Cerebellar cortex (tissue), 1 donor: ENCODE data around the gene MROH8.
"Not testable (repeated sequence)": the region's sequence is repeated elsewhere in the genome, so short reads cannot be mapped to it uniquely, and the experiment has no call there.

Experiments
- DNase-seq: peaks from one replicate; pipeline ENCODE4 v3.0.0-alpha.2; 2015; ENCODE audit warnings: low spot score

Gene MROH8

DNA sequence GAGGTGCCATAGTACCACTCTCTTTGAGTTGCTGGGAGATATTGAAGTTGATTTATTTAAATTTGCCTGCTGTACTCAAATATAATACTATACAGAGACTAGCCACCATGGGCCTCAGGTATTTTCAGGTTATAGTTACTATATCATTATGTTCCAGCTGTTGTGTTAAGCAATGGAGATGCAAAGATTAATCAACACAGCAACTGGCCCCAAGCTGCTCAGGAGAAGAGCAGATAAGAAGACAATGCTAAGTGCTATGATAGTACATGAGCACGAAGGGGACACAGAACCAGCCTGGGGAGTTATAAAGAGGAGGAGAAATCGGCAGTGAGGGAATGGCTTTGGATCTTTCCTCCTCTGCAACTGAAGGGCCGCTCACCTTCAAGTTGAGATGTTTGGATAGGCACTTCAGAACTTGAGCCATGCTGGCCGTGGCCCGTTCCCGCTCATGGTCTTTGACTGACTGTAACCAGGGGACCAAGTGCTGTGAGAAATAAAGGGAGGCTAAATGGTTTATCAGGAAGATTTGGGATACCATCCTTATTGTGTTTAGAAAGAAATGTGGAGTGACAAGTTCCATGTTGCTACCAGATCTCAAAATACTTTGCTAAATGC is 24.6 kb downstream of the MROH8 start:
- no peak for DNase-seq

DNA sequence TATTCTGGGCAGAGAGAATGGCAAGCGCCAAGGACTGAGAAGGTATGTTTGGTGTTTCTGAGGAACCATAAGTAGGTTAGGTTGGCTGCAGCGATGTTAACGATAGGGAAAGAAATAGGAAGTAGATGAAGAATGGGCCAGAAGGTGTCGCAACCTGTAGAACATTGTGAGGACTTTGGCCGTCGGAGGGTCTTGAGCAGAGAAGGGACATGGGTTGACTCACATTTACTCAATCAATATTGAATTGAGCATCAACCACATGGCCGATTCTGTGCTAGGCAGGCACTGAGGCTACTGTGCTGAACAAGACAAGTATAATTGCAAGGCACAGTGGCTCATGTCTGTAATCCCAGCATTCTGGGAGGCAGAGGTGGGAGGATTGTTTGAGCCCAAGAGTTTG is 27.1 kb downstream of the MROH8 start:
- no peak for DNase-seq

DNA sequence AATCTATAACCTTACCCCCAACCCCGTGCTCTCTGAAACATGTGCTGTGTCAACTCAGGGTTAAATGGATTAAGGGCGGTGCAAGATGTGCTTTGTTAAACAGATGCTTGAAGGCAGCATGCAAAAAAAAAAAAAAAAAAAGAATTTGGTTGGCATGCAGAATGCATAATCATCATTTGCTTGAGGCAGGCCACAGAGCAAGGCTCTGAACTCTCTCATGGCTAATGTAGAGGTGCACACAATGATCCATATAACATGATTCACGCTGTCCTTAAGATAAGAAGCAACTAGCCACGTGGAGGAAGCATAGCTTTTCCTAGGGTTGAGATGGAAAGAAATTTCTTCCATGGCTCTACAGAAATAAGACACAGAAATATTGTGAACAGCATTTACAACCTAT is 27.8 kb downstream of the MROH8 start:
- DNase-seq: no peak

DNA sequence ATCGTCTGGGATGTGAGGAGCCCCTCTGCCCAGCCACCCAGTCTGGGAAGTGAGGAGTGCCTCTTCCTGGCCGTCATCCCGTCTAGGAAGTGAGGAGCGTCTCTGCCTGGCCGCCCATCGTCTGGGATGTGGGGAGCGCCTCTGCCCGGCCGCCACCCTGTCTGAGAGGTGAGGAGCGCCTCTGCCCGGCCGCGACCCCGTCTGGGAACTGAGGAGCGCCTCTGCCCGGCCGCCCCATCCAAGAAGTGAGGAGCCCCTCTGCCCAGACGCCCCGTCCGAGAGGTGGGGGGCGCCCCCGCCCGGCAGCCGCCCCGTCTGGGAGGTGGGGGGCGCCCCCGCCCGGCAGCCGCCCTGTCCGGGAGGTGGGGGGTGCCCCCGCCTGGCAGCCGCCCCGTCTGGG is 28.5 kb downstream of the MROH8 start:
- DNase-seq: not testable (repeated sequence)

DNA sequence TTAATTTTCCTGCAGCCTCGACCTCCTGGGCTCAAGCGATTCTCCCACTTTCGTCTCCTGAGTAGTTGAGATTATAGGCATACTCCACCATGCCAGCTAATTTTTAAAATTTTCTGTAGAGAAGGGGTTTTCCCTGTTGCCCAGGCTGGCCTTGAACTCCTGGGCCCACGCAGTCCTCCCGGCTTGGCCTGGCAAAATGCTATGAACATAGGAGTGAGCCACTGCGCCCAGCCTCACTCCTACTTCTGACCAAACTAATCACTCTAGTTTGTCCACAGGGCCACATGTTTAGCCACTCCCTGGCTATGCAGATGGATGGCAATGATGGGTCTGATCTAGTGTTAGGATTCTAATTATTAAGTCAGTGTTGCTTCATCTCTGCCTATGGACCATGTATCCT is 32.1 kb downstream of the MROH8 start:
- DNase-seq: no peak

DNA sequence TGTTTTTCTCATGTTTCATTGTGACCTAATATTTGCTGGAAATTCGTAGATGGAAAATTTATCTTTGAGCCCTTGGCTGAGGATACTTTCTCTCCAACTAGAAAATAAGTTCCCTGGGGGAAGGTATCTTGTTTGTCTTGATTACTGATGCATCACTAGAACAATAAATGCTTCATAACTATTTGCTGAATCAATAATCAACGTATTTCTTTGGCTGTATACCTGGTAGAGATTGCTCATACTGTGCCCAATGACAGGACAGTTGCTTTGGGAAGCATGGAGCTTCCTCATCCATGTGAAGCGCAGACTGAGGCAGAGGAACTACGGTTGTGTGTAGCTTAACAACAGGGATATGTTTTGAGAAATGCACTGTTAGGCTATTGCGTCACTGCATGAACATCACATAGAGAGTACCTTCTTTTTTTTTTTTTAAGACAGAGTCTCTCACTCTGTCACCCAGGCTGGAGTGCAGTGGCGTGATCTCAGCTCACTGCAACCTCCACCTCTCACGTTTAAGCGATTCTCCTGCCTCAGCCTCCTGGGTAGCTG is 34.4 kb downstream of the MROH8 start:
- DNase-seq: no peak

DNA sequence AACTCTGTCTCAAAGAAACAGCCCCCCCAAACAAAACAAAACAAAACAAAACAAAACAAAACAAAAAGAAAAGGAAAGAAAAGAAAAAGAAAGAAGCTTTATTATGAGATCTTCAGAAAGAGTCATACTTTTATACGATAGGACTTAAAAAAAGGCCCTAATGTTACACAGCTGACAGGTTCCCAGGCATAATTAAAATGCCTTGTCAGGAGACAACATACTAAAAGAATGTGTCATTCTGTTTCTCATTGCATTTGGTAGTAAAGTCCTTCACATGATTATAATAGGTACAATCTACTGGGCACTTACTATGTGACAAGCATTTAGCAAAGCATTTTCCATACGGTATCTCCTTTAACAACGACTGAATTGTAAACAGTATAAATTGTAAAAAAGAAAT is 36.6 kb downstream of the MROH8 start:
- no peak for DNase-seq

DNA sequence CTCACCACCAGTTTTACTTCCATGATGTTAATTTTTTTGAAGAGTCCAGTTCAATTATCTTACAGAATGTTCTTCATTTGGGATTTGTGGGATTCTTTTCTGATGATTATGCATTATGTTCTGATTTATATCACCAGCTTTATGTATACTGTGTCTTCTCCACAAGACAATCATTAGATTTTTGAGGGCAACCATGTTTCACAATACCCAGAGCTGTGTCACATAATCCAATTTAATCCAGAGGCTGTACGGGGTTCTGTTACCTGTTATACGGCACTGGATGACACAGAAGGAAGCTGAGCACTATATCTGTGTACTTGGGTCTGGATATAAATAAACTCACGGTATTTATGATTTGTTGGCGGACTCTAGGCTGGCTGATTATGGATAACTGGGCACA is 41.8 kb downstream of the MROH8 start:
- DNase-seq: no peak

DNA sequence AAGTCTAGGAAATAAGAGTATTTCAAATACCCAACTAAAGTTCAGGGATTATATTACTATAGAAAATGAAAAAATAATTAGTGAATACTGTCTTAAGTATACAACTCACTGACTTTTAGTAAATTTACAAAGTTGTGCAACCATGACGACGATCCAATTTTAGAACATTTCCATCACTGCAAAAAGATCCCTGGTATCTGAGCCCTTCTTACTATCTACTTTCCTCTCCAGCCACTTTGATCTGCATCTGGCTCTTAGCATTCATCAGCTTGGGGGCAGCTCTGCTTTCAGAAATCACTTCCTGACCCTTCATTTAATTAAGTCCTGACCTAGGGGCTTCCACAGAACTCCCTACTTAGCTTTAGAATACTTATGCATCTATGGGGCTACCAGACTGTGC is 45.4 kb downstream of the MROH8 start:
- no peak for DNase-seq

DNA sequence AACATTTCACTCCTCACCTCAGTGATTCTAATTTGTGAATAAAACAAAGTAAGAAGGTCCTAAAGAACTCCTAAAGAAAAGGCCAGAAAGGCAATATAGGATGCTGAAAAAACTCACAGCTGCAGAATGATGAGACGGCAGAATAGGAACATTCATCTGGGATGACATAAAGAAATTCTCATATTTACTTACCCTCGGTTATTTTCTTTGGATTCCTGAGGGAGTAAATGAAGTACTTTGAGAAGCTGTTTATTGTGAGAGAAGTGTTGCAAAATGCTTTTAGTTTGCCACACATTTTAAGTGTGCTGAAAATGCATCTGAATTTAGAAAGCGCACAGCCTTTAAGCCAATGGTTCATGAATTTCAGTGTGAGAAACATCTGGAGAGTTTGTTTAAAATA is 47.9 kb downstream of the MROH8 start:
- no peak for DNase-seq

DNA sequence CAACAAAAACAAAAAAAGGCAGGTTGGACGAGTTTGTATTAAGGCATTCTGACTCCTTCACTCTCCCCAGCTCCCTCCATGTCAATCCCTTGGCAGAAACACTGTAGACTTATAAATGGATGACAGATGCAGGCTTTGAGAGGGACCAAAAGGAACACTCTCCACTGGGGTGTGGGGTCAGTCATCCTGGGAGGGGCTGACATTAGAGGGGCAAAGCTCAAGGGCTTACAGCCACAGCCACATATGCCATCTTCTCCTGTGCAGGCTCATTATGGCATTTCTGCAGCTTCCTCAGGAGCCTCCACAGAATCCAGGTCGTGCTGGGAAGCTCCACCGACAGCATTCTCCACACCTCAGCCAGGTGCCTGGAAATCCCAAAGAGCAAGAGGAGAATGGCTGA is 50.5 kb downstream of the MROH8 start:
- no peak for DNase-seq

DNA sequence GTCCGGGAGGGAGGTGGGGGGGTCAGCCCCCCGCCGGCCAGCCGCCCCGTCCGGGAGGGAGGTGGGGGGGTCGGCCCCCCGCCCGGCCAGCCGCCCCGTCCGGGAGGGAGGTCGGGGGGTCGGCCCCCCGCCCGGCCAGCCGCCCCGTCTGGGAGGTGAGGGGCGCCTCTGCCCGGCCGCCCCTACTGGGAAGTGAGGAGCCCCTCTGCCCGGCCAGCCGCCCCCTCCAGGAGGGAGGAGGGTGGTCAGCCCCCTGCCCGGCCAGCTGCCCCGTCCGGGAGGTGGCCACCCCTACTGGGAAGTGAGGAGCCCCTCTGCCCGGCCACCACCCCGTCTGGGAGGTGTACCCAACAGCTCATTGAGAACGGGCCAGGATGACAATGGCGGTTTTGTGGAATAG is 53.1 kb downstream of the MROH8 start:
- DNase-seq: not testable (repeated sequence)

DNA sequence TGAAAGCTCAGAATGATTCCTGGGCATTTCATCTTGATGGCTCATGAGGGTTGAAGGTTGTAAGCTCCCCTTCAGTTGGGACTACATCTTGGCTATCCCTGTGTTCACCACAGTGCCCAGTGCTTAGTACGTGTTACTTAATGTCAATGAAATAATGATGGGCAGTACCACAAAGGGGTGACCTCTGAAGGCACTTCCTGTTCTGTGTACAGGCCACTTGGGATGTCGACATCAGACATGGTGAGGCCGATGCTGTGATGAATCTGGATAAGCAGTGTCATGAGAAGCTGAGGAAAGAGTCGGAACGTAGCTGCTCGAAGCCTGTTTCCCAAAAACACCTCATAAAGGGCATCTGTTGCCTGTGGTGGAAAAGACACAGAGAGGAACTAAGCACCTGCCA is 55.9 kb downstream of the MROH8 start:
- no peak for DNase-seq

DNA sequence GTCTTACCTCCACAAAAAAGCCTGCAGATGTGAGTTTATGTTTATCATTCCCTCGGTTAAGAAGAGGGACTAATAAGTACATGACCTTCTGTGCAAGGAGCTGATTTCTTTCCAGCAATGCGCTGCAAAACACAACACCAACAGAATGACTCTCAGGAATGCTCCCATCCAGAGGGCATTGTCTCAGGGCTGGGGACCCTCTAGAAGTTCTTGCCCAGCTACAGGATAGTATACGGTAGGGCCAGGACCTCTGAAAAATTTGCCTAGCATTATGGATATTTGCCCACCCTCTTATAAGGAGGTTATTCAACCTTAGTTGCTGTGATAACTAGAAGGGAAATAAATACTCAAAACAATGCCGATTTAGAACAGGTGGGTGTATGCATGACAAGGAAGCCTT is 58.9 kb downstream of the MROH8 start:
- no peak for DNase-seq

DNA sequence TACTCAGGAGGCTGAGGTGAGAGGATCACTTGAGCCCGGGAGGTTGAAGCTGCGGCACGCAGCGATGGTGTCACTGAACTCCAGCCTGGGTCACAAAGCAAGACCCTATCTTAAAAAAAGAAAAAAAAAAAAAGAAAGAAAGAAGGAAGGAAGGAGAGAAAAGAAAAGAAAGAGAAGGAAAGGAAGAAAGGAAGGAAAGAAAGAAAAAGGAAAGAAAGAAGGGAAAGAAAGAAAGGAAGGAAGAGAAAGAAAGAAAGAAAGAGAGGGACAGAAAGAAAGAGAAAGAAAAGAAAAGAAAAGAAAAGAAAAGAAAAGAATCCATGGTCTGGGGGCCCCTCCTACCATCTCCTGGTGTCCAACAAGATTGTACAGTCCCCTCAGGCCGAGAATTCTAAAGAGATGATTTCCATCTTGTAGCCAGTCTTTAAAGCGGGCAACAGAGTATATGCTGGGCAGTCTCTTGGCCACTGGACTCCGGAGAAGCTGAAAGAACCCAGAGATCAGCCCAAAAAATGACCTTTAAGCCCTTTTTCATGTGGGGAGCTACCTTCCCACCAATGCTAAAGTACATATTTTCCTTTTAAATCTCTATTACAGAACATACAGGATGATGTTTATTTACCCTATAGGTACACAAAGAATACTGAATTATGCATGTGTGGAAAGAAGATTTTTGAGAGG is 59.9 kb downstream of the MROH8 start:
- no peak for DNase-seq

DNA sequence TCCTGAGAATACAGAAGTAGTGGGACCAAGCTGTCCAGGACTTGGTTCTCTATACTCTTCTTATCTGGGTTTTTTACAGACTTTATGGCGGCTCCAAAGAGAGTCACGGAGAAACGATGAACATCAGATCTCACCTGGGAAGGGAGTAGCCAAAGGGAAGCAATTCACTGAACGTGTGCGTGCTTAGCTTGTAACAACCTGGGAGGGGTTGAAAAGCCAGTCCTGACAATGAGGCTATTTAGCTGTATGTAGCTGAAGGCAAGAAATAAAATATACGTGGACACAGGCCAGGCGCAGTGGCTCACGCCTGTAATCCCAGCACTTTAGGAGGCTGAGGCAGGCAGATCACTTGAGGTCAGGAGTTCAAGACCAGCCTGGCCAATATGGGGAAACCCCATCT is 65.3 kb downstream of the MROH8 start:
- no peak for DNase-seq

DNA sequence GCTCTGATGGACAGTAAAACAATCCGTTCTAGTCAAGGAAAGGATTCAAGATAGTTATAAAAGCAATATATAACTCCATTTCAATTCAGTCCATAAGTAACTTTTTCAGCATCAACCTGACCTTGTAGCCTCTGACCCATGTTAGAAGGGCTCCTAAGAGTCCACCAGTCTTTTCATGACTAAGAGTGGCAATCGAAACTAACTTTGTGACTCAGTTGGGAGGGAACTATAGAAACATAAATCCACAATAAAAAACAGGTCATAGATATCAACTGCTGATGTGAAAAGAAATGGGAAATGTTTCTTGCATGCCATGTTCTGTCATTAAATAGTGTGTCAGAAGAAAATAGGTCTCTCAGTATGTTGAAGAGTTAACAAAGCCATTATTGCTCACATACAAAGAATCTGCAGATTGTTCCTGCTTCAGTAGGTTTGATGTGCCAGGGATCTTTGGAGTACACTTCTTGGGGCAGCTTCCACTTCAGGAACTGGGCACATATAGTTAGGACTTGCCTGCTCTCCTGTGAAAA is 67.4 kb downstream of the MROH8 start:
- no peak for DNase-seq

DNA sequence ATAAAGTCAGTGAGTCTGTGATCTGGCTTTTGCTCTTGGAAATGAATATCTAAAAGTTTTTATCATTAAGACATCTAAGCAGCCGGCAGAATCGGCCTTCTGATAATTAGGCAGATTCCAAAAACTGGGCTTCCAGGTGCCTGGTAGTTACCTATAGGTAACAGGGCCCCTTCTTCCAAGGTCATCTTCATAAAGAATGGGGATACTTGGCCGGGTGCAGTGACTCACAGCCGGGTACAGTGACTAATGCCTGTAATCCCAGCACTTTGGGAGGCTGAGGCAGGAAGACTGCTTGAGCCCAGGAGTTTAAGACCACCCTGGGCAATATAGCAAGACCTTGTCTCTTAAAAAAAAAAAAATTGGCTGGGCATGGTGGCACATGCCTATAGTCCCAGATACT is 70.7 kb downstream of the MROH8 start:
- DNase-seq: no peak

DNA sequence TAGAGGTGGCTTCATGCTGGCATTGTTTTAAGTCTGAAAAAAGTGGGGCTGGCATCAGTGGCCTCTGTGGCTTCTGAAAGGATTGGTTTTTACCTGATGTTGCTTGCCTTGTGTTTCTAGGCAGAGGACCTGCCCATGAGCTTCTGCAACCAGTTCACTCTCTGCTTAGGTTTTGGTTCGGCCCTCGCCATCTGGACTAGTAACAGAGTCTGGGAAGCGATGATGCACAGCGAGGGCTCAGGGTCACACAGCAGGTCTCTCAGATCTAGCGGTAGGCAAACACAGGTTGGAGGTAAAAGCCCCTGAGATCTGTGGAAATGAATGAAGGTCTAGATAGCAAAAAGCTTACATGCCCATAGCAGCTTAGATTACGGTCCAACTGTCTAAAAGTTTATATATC is 76.8 kb downstream of the MROH8 start:
- no peak for DNase-seq

DNA sequence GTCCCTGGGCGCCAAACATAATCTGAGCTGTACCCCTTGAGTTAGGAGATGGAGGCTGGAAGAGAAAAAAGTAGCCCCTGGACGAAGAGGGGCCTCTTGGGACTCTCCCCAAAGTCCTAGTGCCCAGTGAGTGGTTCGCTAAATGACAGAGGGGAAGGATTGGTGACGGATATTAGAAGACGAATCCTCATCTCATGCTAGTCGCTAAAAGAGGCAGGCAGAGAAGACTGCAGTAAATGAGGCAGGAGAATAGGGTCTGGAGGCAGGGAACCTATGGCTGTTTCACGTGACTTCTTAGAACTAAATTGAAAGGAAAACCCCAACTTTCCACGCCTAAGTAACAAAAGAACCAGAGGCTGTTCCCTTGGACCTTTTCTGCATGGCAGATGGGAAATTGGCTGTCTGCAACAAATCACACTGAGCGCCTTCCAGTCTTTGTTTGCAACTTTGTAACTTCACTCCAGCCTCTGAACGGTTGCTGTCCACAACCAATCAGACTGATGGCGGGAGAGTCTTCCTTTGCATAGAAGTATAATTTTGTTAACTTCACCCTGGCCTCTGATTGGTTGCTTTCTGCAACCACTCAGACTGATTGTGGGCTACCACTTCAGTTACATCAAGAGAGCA is 82.8 kb downstream of the MROH8 start:
- DNase-seq: peak; percentile 14

DNA sequence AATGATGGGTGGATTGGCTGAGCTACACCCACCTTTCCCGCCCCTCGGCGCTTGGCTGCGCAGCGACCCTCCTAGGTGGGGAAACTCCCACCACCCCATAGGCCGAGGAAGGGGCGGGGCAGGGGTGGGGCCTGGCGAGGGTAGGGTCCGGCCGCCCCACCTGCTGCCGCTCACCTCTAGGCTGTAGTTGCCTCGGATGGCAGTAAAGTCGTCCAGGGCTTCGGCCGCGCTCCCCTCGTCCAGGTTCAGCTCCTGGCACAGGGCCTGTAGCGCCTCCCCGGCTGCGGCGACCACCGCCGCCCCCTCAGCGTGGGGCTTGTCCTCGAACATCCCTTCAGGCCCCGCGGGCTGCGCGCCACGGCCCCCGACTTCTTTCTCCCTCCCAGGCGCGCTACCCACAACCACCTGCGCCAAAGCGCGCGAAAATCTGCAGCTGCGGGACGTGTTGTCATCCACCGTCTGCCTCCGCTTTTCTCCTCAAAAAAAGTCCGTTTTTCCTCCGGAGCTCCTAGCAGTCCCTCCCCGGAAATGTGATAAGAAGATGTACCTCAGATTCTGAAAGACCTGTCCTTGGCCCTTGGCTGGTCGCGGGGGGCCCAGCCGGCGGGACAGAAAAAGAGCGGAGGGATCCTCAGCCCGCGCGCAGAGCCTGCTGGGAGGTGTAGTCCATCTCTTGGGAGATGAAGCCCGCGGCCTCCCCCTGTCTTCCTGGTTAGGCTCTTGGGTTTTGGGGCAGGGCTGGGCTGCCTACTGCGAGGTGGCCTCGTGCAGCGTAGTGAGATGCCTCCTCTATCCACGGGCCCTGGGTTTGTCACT is 83.5 kb downstream of the MROH8 start, which contains the start of gene RBL1:
RBL1 (minus strand) TSS at position 399 of the 816 bp plus-strand sequence; CDS start at position 330, 69 bp downstream.
- DNase-seq: peak; percentile 84

DNA sequence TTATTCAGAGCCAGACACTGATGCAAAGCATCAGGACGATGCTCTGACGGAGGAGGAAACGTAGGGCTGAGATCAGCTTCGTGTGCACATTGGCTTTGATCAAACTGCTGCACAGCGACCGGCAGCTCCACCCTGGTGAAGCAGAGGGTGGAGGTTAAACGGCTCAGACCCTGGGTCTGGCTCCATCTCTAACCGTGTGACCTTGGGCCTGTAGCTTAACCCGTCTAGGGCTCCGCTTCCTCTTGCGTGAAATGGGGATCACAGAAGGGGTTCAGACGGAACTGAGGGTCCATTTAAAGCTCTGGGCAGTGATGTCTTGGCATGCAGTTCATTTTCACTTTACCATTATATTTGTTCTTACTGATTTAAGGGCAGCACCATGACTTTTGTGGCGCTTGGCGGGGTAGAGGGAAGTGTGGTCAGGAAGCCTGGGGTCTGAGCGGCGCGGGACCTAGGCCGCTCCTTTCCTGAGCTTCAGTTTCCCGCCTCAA is 84.2 kb downstream of the MROH8 start:
- DNase-seq: no peak
